DND-41 (cell line): ENCODE data around the gene CDH2.

Source experiments
- ATAC-seq: fragments of 200-7000 bp; cut with Tn5 transposase; 3 replicates; pipeline ENCODE4 v1.9.1; 2021; ENCODE audit warnings: low read depth; ENCODE audit not compliant: insufficient read depth
- DNase-seq: peaks from one replicate; pipeline ENCODE4 v3.0.0-alpha.2; 2020
- H2AFZ ChIP-seq: 2 replicates; pipeline ENCODE4 v1.6.0; 2012; ENCODE audit warnings: low read depth, low read length
- H3K27ac ChIP-seq: 2 replicates; pipeline ENCODE4 v1.5.1; 2012; ENCODE audit warnings: low read length, inconsistent platforms
- H3K27me3 ChIP-seq: fragments of 200-600 bp; sonication (generic); 2 replicates; pipeline ENCODE4 v1.6.0; 2012; ENCODE audit warnings: low read length, mild to moderate bottlenecking, inconsistent platforms; ENCODE audit not compliant: insufficient read depth, poor library complexity
- H3K36me3 ChIP-seq: 2 replicates; pipeline ENCODE4 v1.5.1; 2012; ENCODE audit warnings: low read length, inconsistent platforms; ENCODE audit not compliant: insufficient read depth
- H3K4me1 ChIP-seq: 2 replicates; pipeline ENCODE4 v1.5.1; 2012; ENCODE audit warnings: mild to moderate bottlenecking, low read length; ENCODE audit not compliant: insufficient read depth
- H3K4me2 ChIP-seq: 2 replicates; pipeline ENCODE4 v1.6.0; 2012; ENCODE audit warnings: mild to moderate bottlenecking, moderate library complexity, low read length, inconsistent platforms; ENCODE audit not compliant: insufficient read depth
- H3K4me3 ChIP-seq, 2 experiments: fragments of 200-600 bp in 1 of 2; shearing (Covaris generic) in 1 of 2; 2 replicates each; pipeline ENCODE4 v1.5.1; 2012 to 2016; ENCODE audit warnings: inconsistent platforms in 2 of 2, low read length in 2 of 2, mild to moderate bottlenecking in 2 of 2, low read depth in 1 of 2, moderate library complexity in 1 of 2
- H3K79me2 ChIP-seq: 2 replicates; pipeline ENCODE4 v1.6.0; 2012; ENCODE audit warnings: low read length, inconsistent platforms; ENCODE audit not compliant: insufficient read depth
- H3K9ac ChIP-seq: 2 replicates; pipeline ENCODE4 v1.6.0; 2012; ENCODE audit warnings: low read depth, mild to moderate bottlenecking, inconsistent platforms, low read length, moderate library complexity
- H3K9me3 ChIP-seq: 2 replicates; pipeline ENCODE4 v1.5.1; 2012; ENCODE audit warnings: low read length, moderate library complexity, mild to moderate bottlenecking, inconsistent platforms; ENCODE audit not compliant: insufficient read depth, severe bottlenecking
- H4K20me1 ChIP-seq: 2 replicates; pipeline ENCODE4 v1.6.0; 2012; ENCODE audit warnings: low read length; ENCODE audit not compliant: insufficient read depth
- CTCF ChIP-seq: IDR thresholded peaks from 2 replicates; pipeline ENCODE4 v1.5.1; 2012; ENCODE audit warnings: borderline replicate concordance, low read length, moderate library complexity, mild to moderate bottlenecking; ENCODE audit not compliant: poor library complexity, severe bottlenecking; ENCODE audit errors: extremely low read depth
- EZH2 ChIP-seq: IDR thresholded peaks from 3 replicates; pipeline ENCODE4 v1.6.1; 2012; ENCODE audit warnings: borderline replicate concordance, low read depth, mild to moderate bottlenecking, moderate library complexity, low read length, inconsistent platforms; ENCODE audit not compliant: severe bottlenecking

Gene CDH2

DNA sequence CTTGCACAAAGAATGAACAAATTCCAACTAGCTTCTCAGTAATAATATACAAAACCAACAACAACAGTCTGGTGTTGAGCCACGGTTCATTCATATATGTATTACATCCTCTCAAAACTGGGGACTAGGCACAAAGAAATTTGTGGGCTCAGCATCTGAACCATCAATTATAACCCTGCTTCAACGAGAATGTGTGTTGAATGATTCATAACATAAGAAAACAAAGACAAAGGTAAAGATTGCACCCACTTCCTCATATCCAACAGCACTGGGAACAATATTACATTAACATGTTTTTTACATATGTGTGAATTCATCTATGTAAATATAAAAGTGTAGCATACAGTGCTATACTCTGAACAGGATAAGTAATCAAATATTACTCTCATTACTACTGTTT lies 144.8 kb downstream of the CDH2 start:
- Histone ChIP-seq H3K9me3 (no peaks in the 10 kb centered on the region), H3K9ac (no peak overlapping the region), H3K4me3 (no peak overlapping the region), H3K27me3 (no peaks in the 10 kb centered on the region), H3K79me2 (peaks cover 2% of the 10 kb centered on the region; the same call in 1 of the 2 replicates), H4K20me1 (peaks cover 2% of the 10 kb centered on the region; the same call in 1 of the 2 replicates), H3K27ac (no peak overlapping the region), H3K4me2 (no peak overlapping the region), H3K36me3 (no peaks in the 10 kb centered on the region), H3K4me1 (no peaks in the 10 kb centered on the region), H2AFZ (no peak overlapping the region)
- DNase-seq (no peak), ATAC-seq (no peak)
- TF ChIP-seq EZH2 (no peak), CTCF (no peak)

DNA sequence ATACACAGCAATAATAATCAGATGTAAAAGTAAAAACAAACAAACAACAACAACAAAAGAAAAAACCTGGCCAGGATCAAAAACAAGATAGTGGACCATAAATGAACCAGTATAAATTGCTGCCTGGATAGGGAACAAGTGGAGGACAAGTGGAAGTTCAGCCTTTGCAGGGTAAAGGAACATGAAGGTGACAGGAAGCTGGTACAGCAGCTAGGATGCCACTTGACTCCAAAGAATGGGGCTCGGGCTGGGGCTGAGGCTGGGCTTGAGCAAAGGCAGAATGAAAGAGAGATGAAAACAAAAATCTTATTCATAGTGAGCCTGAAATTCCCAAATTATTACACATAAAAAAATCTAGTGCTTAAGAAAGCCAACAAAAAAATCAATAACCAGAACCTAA lies 146.5 kb downstream of the CDH2 start:
- peaks cover 2% of the 10 kb centered on the region; the same call in 1 of the 2 replicates for H3K79me2 ChIP-seq
- H3K36me3 ChIP-seq: no peaks in the 10 kb centered on the region
- DNase-seq: no peak
- H4K20me1 ChIP-seq: peaks cover 2% of the 10 kb centered on the region; the same call in 1 of the 2 replicates
- no peaks in the 10 kb centered on the region for H3K4me1 ChIP-seq
- H3K4me2 ChIP-seq: no peak overlapping the region
- no peak overlapping the region for H3K9ac ChIP-seq
- H3K9me3 ChIP-seq: no peaks in the 10 kb centered on the region
- no peak overlapping the region for H2AFZ ChIP-seq
- no peaks in the 10 kb centered on the region for H3K27me3 ChIP-seq
- H3K4me3 ChIP-seq: no peak overlapping the region
- H3K27ac ChIP-seq: no peak overlapping the region
- no peak for TF ChIP-seq CTCF
- no peak for ATAC-seq

DNA sequence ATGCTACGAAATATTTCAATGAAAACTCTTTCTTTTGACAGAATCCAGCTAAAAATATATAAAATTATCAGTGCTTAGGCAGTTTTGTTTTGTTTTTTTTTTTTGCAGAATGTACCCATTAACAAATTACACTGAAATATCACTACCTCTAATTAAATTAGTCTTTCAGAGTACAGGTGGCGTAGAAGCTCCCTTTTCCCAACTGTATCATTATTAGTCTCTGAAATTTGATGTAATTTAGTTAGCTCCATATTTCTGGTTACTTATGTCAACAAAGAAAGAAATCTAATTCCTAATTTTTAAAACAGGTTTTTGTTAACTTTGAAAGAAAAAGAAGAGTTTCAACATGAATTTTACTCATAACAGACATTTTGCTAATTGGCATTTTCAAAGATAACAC lies 149.2 kb downstream of the CDH2 start:
- no peak for TF ChIP-seq EZH2
- TF ChIP-seq CTCF: no peak
- Histone ChIP-seq H2AFZ (no peak overlapping the region), H3K27ac (no peak overlapping the region), H4K20me1 (peaks cover 2% of the 10 kb centered on the region; the same call in 1 of the 2 replicates), H3K9ac (no peak overlapping the region), H3K36me3 (no peaks in the 10 kb centered on the region), H3K4me1 (no peaks in the 10 kb centered on the region), H3K4me3 (no peak overlapping the region), H3K4me2 (no peak overlapping the region), H3K79me2 (peaks cover 2% of the 10 kb centered on the region; the same call in 1 of the 2 replicates), H3K9me3 (no peaks in the 10 kb centered on the region), H3K27me3 (no peaks in the 10 kb centered on the region)
- DNase-seq (no peak), ATAC-seq (no peak)

DNA sequence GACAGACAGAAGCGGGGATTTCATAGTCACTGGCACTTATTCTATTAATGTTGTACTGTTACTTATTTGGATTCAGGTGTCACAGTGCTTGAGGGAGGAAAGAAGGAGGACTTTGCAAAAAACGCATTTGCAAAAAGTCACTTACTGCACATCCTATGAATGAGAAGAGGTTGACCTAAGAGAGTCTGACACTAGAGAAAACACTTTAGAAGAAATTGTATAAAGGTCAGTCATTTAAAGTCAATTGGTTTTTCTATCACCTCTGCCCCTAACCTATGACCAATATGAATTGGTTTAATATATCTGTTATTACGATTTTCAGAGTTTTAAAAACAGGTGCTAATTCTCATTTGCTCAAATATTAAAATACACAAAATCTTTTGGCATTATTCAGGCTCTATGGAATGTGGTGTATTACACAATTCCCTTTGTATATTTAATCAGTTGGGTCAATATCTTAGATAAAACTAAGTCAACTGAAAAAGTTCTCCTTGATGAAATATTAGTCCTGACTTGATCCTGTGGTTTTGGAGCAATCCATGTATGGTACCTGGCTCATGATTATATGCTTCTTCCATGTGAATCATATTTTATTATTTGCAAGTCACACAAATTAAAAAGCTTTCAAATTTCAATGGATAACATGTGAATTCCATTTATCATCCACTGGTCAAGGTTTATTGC lies 157.4 kb downstream of the CDH2 start:
- TF ChIP-seq CTCF: no peak
- no peak for TF ChIP-seq EZH2
- ATAC-seq (no peak), DNase-seq (no peak)
- no peak overlapping the region for H3K27ac ChIP-seq
- no peak overlapping the region for H3K4me2 ChIP-seq
- no peaks in the 10 kb centered on the region for H3K4me1 ChIP-seq
- H3K36me3 ChIP-seq: no peaks in the 10 kb centered on the region
- H3K4me3 ChIP-seq: no peak overlapping the region
- no peaks in the 10 kb centered on the region for H3K9me3 ChIP-seq
- H4K20me1 ChIP-seq: no peaks in the 10 kb centered on the region
- no peak overlapping the region for H2AFZ ChIP-seq
- H3K9ac ChIP-seq: no peak overlapping the region
- no peaks in the 10 kb centered on the region for H3K79me2 ChIP-seq
- no peaks in the 10 kb centered on the region for H3K27me3 ChIP-seq
